Measurements from ENCODE around the gene OR13F1. TPM values are rescaled to one million over a fixed set of nuclear protein-coding genes. Genes with fewer than 3 reads are reported as not detected.

OR13F1 gene
- total RNA-seq (not detected), polyA plus RNA-seq (not detected)

DNA sequence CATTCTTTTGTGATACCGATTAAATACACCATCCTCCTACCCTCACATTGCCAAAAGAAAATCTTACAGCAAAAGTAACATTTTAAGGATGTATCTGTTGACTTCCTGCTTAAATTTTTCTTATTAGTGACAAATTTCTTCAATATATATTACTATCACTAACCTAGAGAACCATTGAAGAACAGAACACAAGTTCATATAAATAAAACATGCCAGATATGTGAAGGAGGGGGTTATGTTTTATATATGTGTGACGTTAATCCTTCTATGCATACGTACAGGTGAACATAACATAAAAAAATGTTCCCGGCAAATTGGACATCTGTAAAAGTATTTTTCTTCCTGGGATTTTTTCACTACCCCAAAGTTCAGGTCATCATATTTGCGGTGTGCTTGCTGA lies at the start of gene OR13F1:
TSS of gene OR13F1 (plus strand) at position 301 of the 400 bp plus-strand sequence. CDS start at position 301, 0 bp downstream.
- H3K4me1 Mint-ChIP-seq: no peaks in the 10 kb centered on the region
- Histone ChIP-seq H3K36me3 (ENCODE audit: control insufficient read depth, insufficient read depth, low read length) (no peaks in the 10 kb centered on the region), H3K27ac (ENCODE audit: insufficient read depth, low read length, poor library complexity, severe bottlenecking) (no peak within 1 kb of the TSS), H3K27me3 (ENCODE audit: control insufficient read depth, insufficient read depth, low read length) (no peaks in the 10 kb centered on the region), H3K4me3 (ENCODE audit: low read depth, low read length) (no peak within 1 kb of the TSS), H3K4me1 (ENCODE audit: control insufficient read depth, insufficient read depth, low read length, poor library complexity, severe bottlenecking) (no peaks in the 10 kb centered on the region), H3K9me3 (ENCODE audit: control insufficient read depth in 2 of 2, low read length in 2 of 2) (peaks cover 0 to 2% of the 10 kb centered on the region in 2 experiments)
- no peak within 1 kb of the TSS for H3K4me3 Mint-ChIP-seq
- no peaks in the 10 kb centered on the region for H3K36me3 Mint-ChIP-seq
- ATAC-seq (ENCODE audit: low read depth in 2 of 2) (no peak), DNase-seq (no peak)
- H3K27ac Mint-ChIP-seq: no peak within 1 kb of the TSS
- H3K9me3 Mint-ChIP-seq: peaks cover 0 to 7% (median 0%) of the 10 kb centered on the region in 7 donors
- no peaks in the 10 kb centered on the region for H3K27me3 Mint-ChIP-seq

GRCh38 chr9:104456831-104457230 lies 47.2 kb upstream of the OR13F1 start:
- H3K36me3 ChIP-seq (ENCODE audit: control insufficient read depth, insufficient read depth, low read length): no peaks in the 10 kb centered on the region
- H3K27me3 ChIP-seq (ENCODE audit: control insufficient read depth, insufficient read depth, low read length): no peaks in the 10 kb centered on the region
- H3K4me3 ChIP-seq (ENCODE audit: low read depth, low read length): no peak overlapping the region
- Mint-ChIP-seq H3K4me1 (no peaks in the 10 kb centered on the region), H3K9me3 (peaks cover 0 to 4% (median 2%) of the 10 kb centered on the region in 7 donors), H3K36me3 (no peaks in the 10 kb centered on the region), H3K4me3 (no peak overlapping the region), H3K27ac (no peak overlapping the region), H3K27me3 (no peaks in the 10 kb centered on the region)
- H3K4me1 ChIP-seq (ENCODE audit: control insufficient read depth, insufficient read depth, low read length, poor library complexity, severe bottlenecking): no peaks in the 10 kb centered on the region
- no peak for ATAC-seq (ENCODE audit: low read depth in 2 of 2)
- no peaks in the 10 kb centered on the region for H3K9me3 ChIP-seq (ENCODE audit: control insufficient read depth in 2 of 2, low read length in 2 of 2)
- no peak overlapping the region for H3K27ac ChIP-seq (ENCODE audit: insufficient read depth, low read length, poor library complexity, severe bottlenecking)
- no peak for DNase-seq

DNA sequence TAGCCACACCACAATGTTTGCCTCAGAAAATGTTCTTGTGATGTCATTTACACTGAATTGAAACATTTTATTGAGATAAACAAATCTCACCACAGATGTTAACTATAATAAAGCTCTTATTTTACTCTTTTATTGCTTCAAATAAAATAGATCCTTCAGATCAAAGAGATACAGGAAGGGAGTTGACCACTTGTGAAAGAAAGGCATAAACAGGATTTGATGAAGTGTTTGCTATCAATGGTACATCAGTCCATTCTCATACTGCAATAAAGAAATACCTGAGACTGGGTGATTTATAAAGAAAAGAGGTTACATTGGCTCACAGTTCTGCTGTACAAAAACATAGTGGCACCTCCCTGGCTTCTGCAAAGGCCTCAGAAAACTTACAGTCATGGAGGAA lies 40.2 kb upstream of the OR13F1 start:
- no peak overlapping the region for H3K4me3 ChIP-seq (ENCODE audit: low read depth, low read length)
- DNase-seq (no peak), ATAC-seq (ENCODE audit: low read depth in 2 of 2) (no peak)
- Mint-ChIP-seq H3K27me3 (no peaks in the 10 kb centered on the region), H3K4me3 (no peak overlapping the region), H3K4me1 (no peaks in the 10 kb centered on the region), H3K36me3 (no peaks in the 10 kb centered on the region), H3K9me3 (peaks cover 0 to 6% (median 4%) of the 10 kb centered on the region in 7 donors), H3K27ac (no peak overlapping the region)
- no peaks in the 10 kb centered on the region for H3K36me3 ChIP-seq (ENCODE audit: control insufficient read depth, insufficient read depth, low read length)
- no peaks in the 10 kb centered on the region for H3K4me1 ChIP-seq (ENCODE audit: control insufficient read depth, insufficient read depth, low read length, poor library complexity, severe bottlenecking)
- H3K27me3 ChIP-seq (ENCODE audit: control insufficient read depth, insufficient read depth, low read length): no peaks in the 10 kb centered on the region
- no peak overlapping the region for H3K27ac ChIP-seq (ENCODE audit: insufficient read depth, low read length, poor library complexity, severe bottlenecking)
- no peaks in the 10 kb centered on the region for H3K9me3 ChIP-seq (ENCODE audit: control insufficient read depth in 2 of 2, low read length in 2 of 2)

DNA sequence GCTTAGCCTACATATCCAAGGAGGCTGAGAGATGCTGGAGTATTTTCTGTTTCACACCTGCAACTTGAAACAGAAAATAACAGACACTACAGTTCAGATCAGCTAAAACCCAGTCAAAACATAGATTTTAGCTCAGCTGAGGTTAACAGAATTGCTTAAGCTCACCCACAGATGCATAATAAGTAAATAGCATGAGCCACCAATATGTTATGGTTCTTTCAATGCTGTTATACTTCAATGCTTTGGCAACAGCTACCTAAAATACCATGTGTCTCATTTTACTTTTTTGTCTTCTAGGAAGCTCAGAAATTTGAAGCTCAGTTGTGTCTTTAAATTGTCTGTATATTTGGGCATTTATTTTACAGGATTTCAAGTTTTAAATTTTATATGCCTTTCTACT lies 35.8 kb upstream of the OR13F1 start:
- Histone ChIP-seq H3K4me1 (ENCODE audit: control insufficient read depth, insufficient read depth, low read length, poor library complexity, severe bottlenecking) (no peaks in the 10 kb centered on the region), H3K4me3 (ENCODE audit: low read depth, low read length) (no peak overlapping the region), H3K9me3 (ENCODE audit: control insufficient read depth in 2 of 2, low read length in 2 of 2) (no peaks in the 10 kb centered on the region), H3K27ac (ENCODE audit: insufficient read depth, low read length, poor library complexity, severe bottlenecking) (no peak overlapping the region), H3K27me3 (ENCODE audit: control insufficient read depth, insufficient read depth, low read length) (no peaks in the 10 kb centered on the region), H3K36me3 (ENCODE audit: control insufficient read depth, insufficient read depth, low read length) (no peaks in the 10 kb centered on the region)
- H3K27ac Mint-ChIP-seq: no peak overlapping the region
- no peak for DNase-seq
- ATAC-seq (ENCODE audit: low read depth in 2 of 2): no peak
- H3K27me3 Mint-ChIP-seq: no peaks in the 10 kb centered on the region
- H3K4me3 Mint-ChIP-seq: no peak overlapping the region
- H3K36me3 Mint-ChIP-seq: no peaks in the 10 kb centered on the region
- H3K9me3 Mint-ChIP-seq: peaks cover 0 to 10% (median 4%) of the 10 kb centered on the region in 7 donors
- H3K4me1 Mint-ChIP-seq: no peaks in the 10 kb centered on the region

DNA sequence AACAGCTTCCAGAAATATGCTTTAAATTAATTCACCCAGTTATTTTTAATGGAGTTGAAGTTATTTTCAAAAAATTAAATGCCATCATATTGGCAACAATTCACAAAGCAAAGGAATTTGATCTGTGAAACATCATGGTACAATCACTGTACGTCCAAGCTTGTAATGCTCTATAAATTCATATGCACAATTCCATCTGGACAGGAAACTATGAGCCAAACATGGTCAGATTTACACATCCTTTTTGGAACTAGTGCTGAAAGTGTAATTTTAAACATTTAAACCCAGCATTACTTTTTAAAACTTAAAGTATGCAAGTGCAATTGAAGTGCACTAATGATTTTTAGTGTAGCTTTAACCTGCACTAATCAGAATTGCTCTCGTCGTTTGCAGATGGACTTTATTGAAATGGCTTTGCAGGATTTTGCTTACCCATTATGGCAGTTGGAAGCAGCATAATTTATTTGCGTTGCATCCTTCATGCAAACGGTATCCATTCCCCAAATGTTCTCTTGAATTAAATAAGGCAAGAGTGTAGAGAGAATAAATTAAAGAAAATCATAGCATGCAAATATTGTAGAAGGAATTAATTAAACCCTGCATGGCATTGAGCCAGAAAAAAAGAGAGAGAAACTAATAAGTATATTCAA lies 21.0 kb upstream of the OR13F1 start:
- H3K9me3 Mint-ChIP-seq: peaks cover 0 to 3% (median 0%) of the 10 kb centered on the region in 7 donors
- no peaks in the 10 kb centered on the region for H3K9me3 ChIP-seq (ENCODE audit: control insufficient read depth in 2 of 2, low read length in 2 of 2)
- DNase-seq: no peak
- H3K27ac Mint-ChIP-seq: no peak overlapping the region
- no peak overlapping the region for H3K27ac ChIP-seq (ENCODE audit: insufficient read depth, low read length, poor library complexity, severe bottlenecking)
- H3K4me3 Mint-ChIP-seq: no peak overlapping the region
- ATAC-seq (ENCODE audit: low read depth in 2 of 2): no peak
- H3K4me1 Mint-ChIP-seq: no peaks in the 10 kb centered on the region
- no peaks in the 10 kb centered on the region for H3K27me3 Mint-ChIP-seq
- H3K27me3 ChIP-seq (ENCODE audit: control insufficient read depth, insufficient read depth, low read length): no peaks in the 10 kb centered on the region
- H3K4me1 ChIP-seq (ENCODE audit: control insufficient read depth, insufficient read depth, low read length, poor library complexity, severe bottlenecking): no peaks in the 10 kb centered on the region
- H3K4me3 ChIP-seq (ENCODE audit: low read depth, low read length): no peak overlapping the region
- no peaks in the 10 kb centered on the region for H3K36me3 ChIP-seq (ENCODE audit: control insufficient read depth, insufficient read depth, low read length)
- H3K36me3 Mint-ChIP-seq: no peaks in the 10 kb centered on the region

DNA sequence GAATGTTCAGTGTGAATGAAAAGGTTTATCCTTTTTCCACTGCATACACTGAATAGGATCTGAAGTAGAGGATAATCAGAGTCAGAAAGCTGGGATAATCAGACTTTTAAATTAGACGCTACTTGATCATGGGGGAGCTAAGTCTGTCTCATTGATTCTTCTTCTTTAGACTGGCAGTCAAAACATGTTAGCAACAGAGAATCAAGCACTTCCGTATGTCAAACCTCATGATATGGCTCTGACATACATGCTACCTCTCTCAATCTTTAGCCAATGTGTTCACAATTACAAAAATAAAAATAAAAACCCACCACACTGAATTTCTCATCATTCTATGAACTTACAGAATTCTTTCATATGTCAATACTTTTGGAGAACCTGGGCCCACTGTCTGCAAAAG lies 19.0 kb upstream of the OR13F1 start:
- no peak overlapping the region for H3K27ac ChIP-seq (ENCODE audit: insufficient read depth, low read length, poor library complexity, severe bottlenecking)
- DNase-seq (no peak), ATAC-seq (ENCODE audit: low read depth in 2 of 2) (no peak)
- Mint-ChIP-seq H3K9me3 (peaks cover 0 to 3% (median 0%) of the 10 kb centered on the region in 7 donors), H3K36me3 (no peaks in the 10 kb centered on the region), H3K27me3 (no peaks in the 10 kb centered on the region), H3K27ac (no peak overlapping the region), H3K4me3 (no peak overlapping the region), H3K4me1 (no peaks in the 10 kb centered on the region)
- no peaks in the 10 kb centered on the region for H3K9me3 ChIP-seq (ENCODE audit: control insufficient read depth in 2 of 2, low read length in 2 of 2)
- no peak overlapping the region for H3K4me3 ChIP-seq (ENCODE audit: low read depth, low read length)
- H3K4me1 ChIP-seq (ENCODE audit: control insufficient read depth, insufficient read depth, low read length, poor library complexity, severe bottlenecking): no peaks in the 10 kb centered on the region
- no peaks in the 10 kb centered on the region for H3K27me3 ChIP-seq (ENCODE audit: control insufficient read depth, insufficient read depth, low read length)
- H3K36me3 ChIP-seq (ENCODE audit: control insufficient read depth, insufficient read depth, low read length): no peaks in the 10 kb centered on the region

GRCh38 chr9:104494808-104495207 lies 9.3 kb upstream of the OR13F1 start:
- Mint-ChIP-seq H3K27ac (no peak overlapping the region), H3K36me3 (no peaks in the 10 kb centered on the region), H3K27me3 (no peaks in the 10 kb centered on the region), H3K9me3 (peaks cover 0 to 6% (median 0%) of the 10 kb centered on the region in 7 donors), H3K4me3 (no peak overlapping the region), H3K4me1 (no peaks in the 10 kb centered on the region)
- Histone ChIP-seq H3K27ac (ENCODE audit: insufficient read depth, low read length, poor library complexity, severe bottlenecking) (no peak overlapping the region), H3K4me3 (ENCODE audit: low read depth, low read length) (no peak overlapping the region), H3K36me3 (ENCODE audit: control insufficient read depth, insufficient read depth, low read length) (no peaks in the 10 kb centered on the region), H3K9me3 (ENCODE audit: control insufficient read depth in 2 of 2, low read length in 2 of 2) (no peaks in the 10 kb centered on the region), H3K4me1 (ENCODE audit: control insufficient read depth, insufficient read depth, low read length, poor library complexity, severe bottlenecking) (no peaks in the 10 kb centered on the region), H3K27me3 (ENCODE audit: control insufficient read depth, insufficient read depth, low read length) (no peaks in the 10 kb centered on the region)
- ATAC-seq (ENCODE audit: low read depth in 2 of 2) (no peak), DNase-seq (no peak)

GRCh38 chr9:104503440-104503839 lies 623 bp upstream of the OR13F1 start:
- Histone ChIP-seq H3K36me3 (ENCODE audit: control insufficient read depth, insufficient read depth, low read length) (no peaks in the 10 kb centered on the region), H3K4me3 (ENCODE audit: low read depth, low read length) (no peak overlapping the region), H3K27me3 (ENCODE audit: control insufficient read depth, insufficient read depth, low read length) (no peaks in the 10 kb centered on the region), H3K9me3 (ENCODE audit: control insufficient read depth in 2 of 2, low read length in 2 of 2) (peaks cover 0 to 2% of the 10 kb centered on the region in 2 experiments), H3K4me1 (ENCODE audit: control insufficient read depth, insufficient read depth, low read length, poor library complexity, severe bottlenecking) (no peaks in the 10 kb centered on the region), H3K27ac (ENCODE audit: insufficient read depth, low read length, poor library complexity, severe bottlenecking) (no peak overlapping the region)
- ATAC-seq (ENCODE audit: low read depth in 2 of 2) (no peak), DNase-seq (no peak)
- Mint-ChIP-seq H3K4me1 (no peaks in the 10 kb centered on the region), H3K4me3 (no peak overlapping the region), H3K36me3 (no peaks in the 10 kb centered on the region), H3K27me3 (no peaks in the 10 kb centered on the region), H3K27ac (no peak overlapping the region), H3K9me3 (peaks cover 0 to 7% (median 0%) of the 10 kb centered on the region in 7 donors)

Measured in CD4-positive, CD25-positive, alpha-beta regulatory T cell (primary cell).